Thymus (tissue), 11 donors: ENCODE measurements around the gene PML. TPM values are rescaled to one million over a fixed set of nuclear protein-coding genes. Genes with fewer than 3 reads are reported as not detected.

Experiments used
- DNase-seq, 9 donors: peaks; one replicate each; pipeline ENCODE4 v3.0.0-alpha.2; 2013; ENCODE audit warnings: low spot score in 9 of 9, low read depth in 6 of 9, missing footprints in 1 of 9
- H3K27ac ChIP-seq, 2 donors: one replicate each; pipeline ENCODE4 v1.5.1; 2013; ENCODE audit warnings: control low read depth in 1 of 2, low read depth in 1 of 2, low read length in 1 of 2, mild to moderate bottlenecking in 1 of 2, moderate library complexity in 1 of 2
- H3K27me3 ChIP-seq, 2 donors: one replicate each; pipeline ENCODE4 v1.5.1; 2013; ENCODE audit warnings: low read length in 1 of 2; ENCODE audit not compliant: control insufficient read depth in 2 of 2, insufficient read depth in 1 of 2
- H3K36me3 ChIP-seq, 2 donors: one replicate each; pipeline ENCODE4 v1.5.1; 2013; ENCODE audit warnings: low read length in 1 of 2, mild to moderate bottlenecking in 1 of 2, moderate library complexity in 1 of 2; ENCODE audit not compliant: control insufficient read depth in 2 of 2, insufficient read depth in 2 of 2
- H3K4me1 ChIP-seq, 2 donors: one replicate each; pipeline ENCODE4 v1.5.1; 2013; ENCODE audit warnings: low read length in 2 of 2; ENCODE audit not compliant: control insufficient read depth in 2 of 2, insufficient read depth in 2 of 2
- H3K4me3 ChIP-seq, 2 donors: one replicate each; pipeline ENCODE4 v1.5.1; 2013; ENCODE audit warnings: low read length in 2 of 2, control low read depth in 1 of 2, mild to moderate bottlenecking in 1 of 2
- H3K9me3 ChIP-seq, 2 donors: one replicate each; pipeline ENCODE4 v1.5.1; 2013; ENCODE audit warnings: low read length in 1 of 2, mild to moderate bottlenecking in 1 of 2; ENCODE audit not compliant: control insufficient read depth in 2 of 2, insufficient read depth in 1 of 2
- WGBS: extraction: QIAGEN DNeasy Blood & Tissue Kit; methylation state at CpG from one replicate; pipeline ENCODE4 v1.1.7; 2013; 5-methylcytosine and 5-hydroxymethylcytosine counted together
- polyA plus RNA-seq: library from polyadenylated mRNA; stranded (reverse); fragments of 200-250 nt; gene quantifications from one replicate; pipeline ENCODE4 v1.2.3, GENCODE V29; 2013
- total RNA-seq: library from RNA; stranded (reverse); fragments of 120-200 nt; gene quantifications from one replicate; pipeline ENCODE4 v1.2.4, GENCODE V29; 2013
- donor health status: healthy.

Gene PML
- total and polyA plus RNA-seq, 2 donors, result 13.0 to 35.7 TPM

GRCh38 chr15:73950479-73950830, 44.1 kb upstream of the PML start:
- H3K9me3 ChIP-seq, result no peaks in the 10 kb centered on the region
- no peak overlapping the region for H3K4me3 ChIP-seq
- no peak overlapping the region for H3K27ac ChIP-seq
- H3K4me1 ChIP-seq, result peaks cover 26 to 46% of the 10 kb centered on the region in 2 donors
- no peaks in the 10 kb centered on the region for H3K36me3 ChIP-seq
- no peaks in the 10 kb centered on the region for H3K27me3 ChIP-seq
- no peak for DNase-seq

- no peaks in the 10 kb centered on the region for H3K27me3 ChIP-seq
- DNase-seq, result peak in 6 of 9 donors; percentile 64 to 90 (median 74)
Measured at GRCh38 chr15:73950831-73951561, 43.5 kb upstream of the PML start.

GRCh38 chr15:73951601-73952000, 42.9 kb upstream of the PML start:
- no peak for DNase-seq
- Histone ChIP-seq H3K27me3 (no peaks in the 10 kb centered on the region), H3K9me3 (no peaks in the 10 kb centered on the region), H3K36me3 (no peaks in the 10 kb centered on the region), H3K27ac (peak overlapping the region in 1 of 2 donors; percentile 16), H3K4me1 (peaks cover 23 to 40% of the 10 kb centered on the region in 2 donors), H3K4me3 (no peak overlapping the region)
- WGBS, result 61% methylated on average over 13 of the region's 13 CpGs

More at GRCh38 chr15:73950831-73951561, 43.5 kb upstream of the PML start:
- WGBS, result 9% methylated on average over 15 of the region's 15 CpGs
- peaks cover 26 to 41% of the 10 kb centered on the region in 2 donors for H3K4me1 ChIP-seq
- no peaks in the 10 kb centered on the region for H3K9me3 ChIP-seq
- H3K27ac ChIP-seq, result peak overlapping the region in 1 of 2 donors; percentile 16
- H3K36me3 ChIP-seq, result no peaks in the 10 kb centered on the region
- no peak overlapping the region for H3K4me3 ChIP-seq

GRCh38 chr15:73952171-73952912, 42.2 kb upstream of the PML start:
- Histone ChIP-seq H3K27me3 (no peaks in the 10 kb centered on the region), H3K27ac (no peak overlapping the region), H3K4me1 (peaks cover 19 to 40% of the 10 kb centered on the region in 2 donors), H3K4me3 (no peak overlapping the region), H3K9me3 (no peaks in the 10 kb centered on the region), H3K36me3 (no peaks in the 10 kb centered on the region)
- no peak for DNase-seq
- WGBS, result 92% methylated on average over 21 of the region's 21 CpGs

GRCh38 chr15:73952913-73953750, 41.4 kb upstream of the PML start:
- H3K4me1 ChIP-seq, result peaks cover 23 to 46% of the 10 kb centered on the region in 2 donors
- no peak overlapping the region for H3K4me3 ChIP-seq
- no peak overlapping the region for H3K27ac ChIP-seq
- 97% methylated on average over 10 of the region's 10 CpGs for WGBS
- H3K9me3 ChIP-seq, result no peaks in the 10 kb centered on the region
- H3K27me3 ChIP-seq, result no peaks in the 10 kb centered on the region
- DNase-seq, result no peak
- no peaks in the 10 kb centered on the region for H3K36me3 ChIP-seq

- peaks cover 29 to 58% of the 10 kb centered on the region in 2 donors for H3K4me1 ChIP-seq
- no peaks in the 10 kb centered on the region for H3K9me3 ChIP-seq
- no peak for DNase-seq
- WGBS, result 97% methylated on average over 27 of the region's 27 CpGs
- no peak overlapping the region for H3K27ac ChIP-seq
- H3K4me3 ChIP-seq, result no peak overlapping the region
- H3K27me3 ChIP-seq, result no peaks in the 10 kb centered on the region
- H3K36me3 ChIP-seq, result no peaks in the 10 kb centered on the region
Measured at GRCh38 chr15:73954188-73955145, 40.0 kb upstream of the PML start.

GRCh38 chr15:73955326-73955725, 39.2 kb upstream of the PML start:
- 97% methylated on average over 4 of the region's 4 CpGs for WGBS
- H3K4me1 ChIP-seq, result peaks cover 37 to 66% of the 10 kb centered on the region in 2 donors

More at GRCh38 chr15:73955326-73955725, 39.2 kb upstream of the PML start:
- no peaks in the 10 kb centered on the region for H3K36me3 ChIP-seq
- H3K27me3 ChIP-seq, result no peaks in the 10 kb centered on the region
- no peak overlapping the region for H3K4me3 ChIP-seq
- DNase-seq, result no peak
- no peaks in the 10 kb centered on the region for H3K9me3 ChIP-seq
- H3K27ac ChIP-seq, result no peak overlapping the region
